ENCODE measurements around the gene GRID1.

The GRID1 gene

GRCh38 chr10:86046845-86047460, 319.6 kb downstream of the GRID1 start:
- Mint-ChIP-seq H3K4me3 (no peak overlapping the region), H3K36me3 (ENCODE audit: low read depth) (no peaks in the 10 kb centered on the region), H3K27me3 (ENCODE audit: low read depth, poor library complexity) (peaks cover 5% of the 10 kb centered on the region), H3K4me1 (no peaks in the 10 kb centered on the region), H3K9me3 (peaks cover 16% of the 10 kb centered on the region), H3K27ac (no peak overlapping the region)
- no peak for TF ChIP-seq CTCF (IDR thresholded peaks at IDR 0.05)
- no peak for DNase-seq

GRCh38 chr10:86045896-86046295, 320.7 kb downstream of the GRID1 start:
- TF ChIP-seq CTCF (IDR thresholded peaks at IDR 0.05): no peak
- Mint-ChIP-seq H3K9me3 (peaks cover 9% of the 10 kb centered on the region), H3K27ac (no peak overlapping the region)

GRCh38 chr10:86044029-86044428, 322.6 kb downstream of the GRID1 start:
- peaks cover 8% of the 10 kb centered on the region for H3K27me3 Mint-ChIP-seq (ENCODE audit: low read depth, poor library complexity)
- H3K36me3 Mint-ChIP-seq (ENCODE audit: low read depth): no peaks in the 10 kb centered on the region
- no peak for TF ChIP-seq CTCF (IDR thresholded peaks at IDR 0.05)
- no peak overlapping the region for H3K27ac Mint-ChIP-seq
- no peak overlapping the region for H3K4me3 Mint-ChIP-seq
- DNase-seq: no peak
- no peaks in the 10 kb centered on the region for H3K4me1 Mint-ChIP-seq
- no peaks in the 10 kb centered on the region for H3K9me3 Mint-ChIP-seq

More at GRCh38 chr10:86045896-86046295, 320.7 kb downstream of the GRID1 start:
- no peaks in the 10 kb centered on the region for H3K4me1 Mint-ChIP-seq
- peaks cover 7% of the 10 kb centered on the region for H3K27me3 Mint-ChIP-seq (ENCODE audit: low read depth, poor library complexity)
- H3K36me3 Mint-ChIP-seq (ENCODE audit: low read depth): no peaks in the 10 kb centered on the region
- no peak for DNase-seq
- H3K4me3 Mint-ChIP-seq: no peak overlapping the region

- no peaks in the 10 kb centered on the region for H3K4me1 Mint-ChIP-seq
- no peaks in the 10 kb centered on the region for H3K9me3 Mint-ChIP-seq
Measured at GRCh38 chr10:86043236-86043635, 323.4 kb downstream of the GRID1 start.

GRCh38 chr10:86042161-86042560, 324.4 kb downstream of the GRID1 start:
- Mint-ChIP-seq H3K27ac (no peak overlapping the region), H3K36me3 (ENCODE audit: low read depth) (no peaks in the 10 kb centered on the region), H3K4me1 (no peaks in the 10 kb centered on the region)

More at GRCh38 chr10:86043236-86043635, 323.4 kb downstream of the GRID1 start:
- no peak for TF ChIP-seq CTCF (IDR thresholded peaks at IDR 0.05)
- Mint-ChIP-seq H3K27ac (no peak overlapping the region), H3K4me3 (no peak overlapping the region), H3K36me3 (ENCODE audit: low read depth) (no peaks in the 10 kb centered on the region), H3K27me3 (ENCODE audit: low read depth, poor library complexity) (peaks cover 8% of the 10 kb centered on the region)
- DNase-seq: no peak

More at GRCh38 chr10:86042161-86042560, 324.4 kb downstream of the GRID1 start:
- no peak for TF ChIP-seq CTCF (IDR thresholded peaks at IDR 0.05)
- no peaks in the 10 kb centered on the region for H3K9me3 Mint-ChIP-seq
- H3K4me3 Mint-ChIP-seq: no peak overlapping the region
- H3K27me3 Mint-ChIP-seq (ENCODE audit: low read depth, poor library complexity): peaks cover 8% of the 10 kb centered on the region
- no peak for DNase-seq

Data from nephron progenitor cell (in vitro differentiated cells).